ENCODE measurements around the gene TMED8. TPM values are rescaled to one million over a fixed set of nuclear protein-coding genes. Genes with fewer than 3 reads are reported as not detected.
A peak's percentile ranks its signal among the peaks of the same experiment; 100 is the strongest.

TMED8 gene
- total RNA-seq, 1 experiment from 2014 or later, result 42.6 TPM

DNA sequence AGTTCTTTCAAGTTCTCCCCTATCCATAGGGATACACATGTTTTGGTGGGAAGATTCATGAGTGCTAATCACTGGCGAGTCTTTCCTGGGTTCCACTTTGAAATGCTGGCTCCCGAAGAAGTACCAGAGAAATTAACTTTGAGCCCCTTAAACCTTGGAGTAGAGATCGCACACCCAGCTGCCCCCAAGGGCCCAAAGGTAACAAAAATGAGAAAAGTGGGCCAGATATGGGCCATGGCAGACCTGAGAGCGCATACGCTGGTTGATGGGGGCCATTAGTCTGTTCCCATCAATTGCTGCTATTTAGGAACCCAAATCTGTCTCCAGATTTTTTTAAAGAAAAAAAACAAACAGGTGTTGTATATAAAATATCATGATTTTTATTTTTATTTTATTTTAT, 53.9 kb downstream of the TMED8 start:
- CTCF ChIA-PET, result interaction anchor here (0.6 kb wide), 2 partner anchors 229 to 450 kb away, joined by 3 to 4 read pairs; no protein-coding TSS in a partner anchor
- Histone ChIP-seq H3K4me3 (no peak overlapping the region), H3K4me1 (replicated peaks; ENCODE audit: insufficient read depth) (peaks cover 18% of the 10 kb centered on the region), H3K79me2 (ENCODE audit: low read depth) (peaks cover 34% of the 10 kb centered on the region), H3K9me2 (ENCODE audit: insufficient read depth) (no peaks in the 10 kb centered on the region), H3K9me3 (ENCODE audit: insufficient read depth, low read depth) (no peaks in the 10 kb centered on the region), H2AFZ (no peak overlapping the region), H3K4me2 (peak overlapping the region; percentile 89; the same call in 1 of the 2 replicates), H3K27ac (no peak overlapping the region), H3K36me3 (ENCODE audit: low read depth) (no peaks in the 10 kb centered on the region), H3F3A (ENCODE audit: insufficient read depth, low read depth) (no peaks in the 10 kb centered on the region), H4K20me1 (ENCODE audit: insufficient read depth) (peaks cover 13% of the 10 kb centered on the region), H3K27me3 (ENCODE audit: insufficient read depth, low read depth) (no peaks in the 10 kb centered on the region)
- BruUV-seq (replicated peaks), result no TSS peak
- DNase-seq, result no peak
- POLR2A ChIA-PET (ENCODE audit: unreplicated experiment), result interaction anchor here (0.6 kb wide), 1 partner anchor 134 kb away, joined by 3 read pairs; no protein-coding TSS in a partner anchor
- intact Hi-C loops (cut with micrococcal nuclease; ENCODE audit: unreplicated experiment), result loop anchor here (5.0 kb wide), 1 partner anchor 371 kb away; no protein-coding TSS in a partner anchor
- TF ChIP-seq, protein P1, sequence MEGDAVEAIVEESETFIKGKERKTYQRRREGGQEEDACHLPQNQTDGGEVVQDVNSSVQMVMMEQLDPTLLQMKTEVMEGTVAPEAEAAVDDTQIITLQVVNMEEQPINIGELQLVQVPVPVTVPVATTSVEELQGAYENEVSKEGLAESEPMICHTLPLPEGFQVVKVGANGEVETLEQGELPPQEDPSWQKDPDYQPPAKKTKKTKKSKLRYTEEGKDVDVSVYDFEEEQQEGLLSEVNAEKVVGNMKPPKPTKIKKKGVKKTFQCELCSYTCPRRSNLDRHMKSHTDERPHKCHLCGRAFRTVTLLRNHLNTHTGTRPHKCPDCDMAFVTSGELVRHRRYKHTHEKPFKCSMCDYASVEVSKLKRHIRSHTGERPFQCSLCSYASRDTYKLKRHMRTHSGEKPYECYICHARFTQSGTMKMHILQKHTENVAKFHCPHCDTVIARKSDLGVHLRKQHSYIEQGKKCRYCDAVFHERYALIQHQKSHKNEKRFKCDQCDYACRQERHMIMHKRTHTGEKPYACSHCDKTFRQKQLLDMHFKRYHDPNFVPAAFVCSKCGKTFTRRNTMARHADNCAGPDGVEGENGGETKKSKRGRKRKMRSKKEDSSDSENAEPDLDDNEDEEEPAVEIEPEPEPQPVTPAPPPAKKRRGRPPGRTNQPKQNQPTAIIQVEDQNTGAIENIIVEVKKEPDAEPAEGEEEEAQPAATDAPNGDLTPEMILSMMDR (conservative IDR thresholded peaks at IDR 0.05), result no peak
- TF ChIP-seq EZH2 (IDR thresholded peaks at IDR 0.05; ENCODE audit: low read depth), result no peak

DNA sequence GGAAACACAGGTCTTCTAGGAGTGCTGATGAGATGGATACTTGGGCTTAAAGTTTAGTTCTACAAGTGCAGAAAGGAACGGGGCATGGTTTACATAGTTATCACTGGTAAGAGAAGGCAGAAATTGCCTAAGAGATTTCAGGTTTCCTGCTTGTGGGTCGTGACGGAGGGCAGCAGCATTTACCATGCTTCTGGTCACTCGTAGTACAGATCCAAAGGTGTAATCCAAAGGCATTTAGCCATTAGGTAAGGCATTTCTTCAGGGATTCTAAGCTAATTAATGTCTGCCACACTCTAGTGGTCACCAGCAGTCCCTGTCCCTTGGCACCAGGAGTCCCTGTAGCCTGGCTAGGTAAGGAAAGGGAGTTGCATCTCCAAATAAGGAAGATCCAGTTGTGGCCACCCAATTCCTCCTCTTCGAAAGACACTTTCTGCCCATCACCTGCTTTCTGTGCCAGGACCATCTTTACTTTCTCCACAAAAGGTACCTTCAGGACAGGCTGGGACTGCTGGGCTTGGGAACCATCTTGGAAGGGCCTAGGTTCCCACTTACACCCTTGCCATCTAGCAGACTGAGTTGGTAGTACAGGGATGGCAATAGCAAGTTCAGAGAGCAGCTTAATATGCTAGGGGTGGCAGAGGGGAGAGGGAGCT, 54.5 kb downstream of the TMED8 start:
- no TSS peak for BruUV-seq (replicated peaks)
- H3K27ac ChIP-seq, result no peak overlapping the region
- H3F3A ChIP-seq (ENCODE audit: insufficient read depth, low read depth), result no peaks in the 10 kb centered on the region
- peaks cover 18% of the 10 kb centered on the region for H3K4me1 ChIP-seq (replicated peaks; ENCODE audit: insufficient read depth)
- peak overlapping the region; percentile 83 for H3K4me3 ChIP-seq
- H3K9me3 ChIP-seq (ENCODE audit: insufficient read depth, low read depth), result no peaks in the 10 kb centered on the region
- CTCF ChIA-PET, result interaction anchor here (0.6 kb wide), 3 partner anchors 55 to 449 kb away, joined by 3 to 4 read pairs (median 3); partner anchors contain the start of genes SAMD15 and TMED8
- H2AFZ ChIP-seq, result peak overlapping the region; percentile 97
- no peak for DNase-seq
- no peaks in the 10 kb centered on the region for H3K36me3 ChIP-seq (ENCODE audit: low read depth)
- H4K20me1 ChIP-seq (ENCODE audit: insufficient read depth), result peaks cover 19% of the 10 kb centered on the region
- peak overlapping the region; percentile 89 for H3K4me2 ChIP-seq
- POLR2A ChIA-PET (ENCODE audit: unreplicated experiment), result interaction anchor here (0.6 kb wide), 2 partner anchors 34 to 134 kb away, joined by 3 to 6 read pairs; no protein-coding TSS in a partner anchor
- TF ChIP-seq, protein P1 (conservative IDR thresholded peaks at IDR 0.05), result no peak; the same call in 1 of the 2 replicates
- no peak for TF ChIP-seq EZH2 (IDR thresholded peaks at IDR 0.05; ENCODE audit: low read depth)
- H3K9me2 ChIP-seq (ENCODE audit: insufficient read depth), result no peaks in the 10 kb centered on the region
- peaks cover 40% of the 10 kb centered on the region for H3K79me2 ChIP-seq (ENCODE audit: low read depth)
- intact Hi-C loops (cut with micrococcal nuclease; ENCODE audit: unreplicated experiment), result loop anchor here (5.0 kb wide), 1 partner anchor 370 kb away; no protein-coding TSS in a partner anchor
- no peaks in the 10 kb centered on the region for H3K27me3 ChIP-seq (ENCODE audit: insufficient read depth, low read depth)

- Histone ChIP-seq H3K36me3 (ENCODE audit: low read depth) (no peaks in the 10 kb centered on the region), H3K4me1 (replicated peaks; ENCODE audit: insufficient read depth) (peaks cover 18% of the 10 kb centered on the region), H4K20me1 (ENCODE audit: insufficient read depth) (peaks cover 26% of the 10 kb centered on the region), H3K79me2 (ENCODE audit: low read depth) (peaks cover 51% of the 10 kb centered on the region), H3K4me3 (peak within 1 kb of the TSS; percentile 83), H3K27ac (peak within 1 kb of the TSS; percentile 72), H3K9me2 (ENCODE audit: insufficient read depth) (no peaks in the 10 kb centered on the region), H3F3A (ENCODE audit: insufficient read depth, low read depth) (no peaks in the 10 kb centered on the region), H3K27me3 (ENCODE audit: insufficient read depth, low read depth) (no peaks in the 10 kb centered on the region), H2AFZ (peak within 1 kb of the TSS; percentile 97), H3K9me3 (ENCODE audit: insufficient read depth, low read depth) (no peaks in the 10 kb centered on the region), H3K4me2 (peak within 1 kb of the TSS; percentile 89)
- BruUV-seq (replicated peaks), result no TSS peak
- ChIA-PET CTCF (interaction anchor here (0.6 to 0.9 kb wide), 10 partner anchors 17 to 1939 kb away, joined by 3 to 24 read pairs (median 8); no protein-coding TSS in a partner anchor), POLR2A (ENCODE audit: unreplicated experiment) (interaction anchor here (0.6 to 1.3 kb wide), 11 partner anchors 17 to 442 kb away, joined by 3 to 26 read pairs (median 7); partner anchors contain the start of genes SAMD15 and TMED8)
- DNase-seq, result peak; percentile 89 to 100
- no peak for TF ChIP-seq EZH2 (IDR thresholded peaks at IDR 0.05; ENCODE audit: low read depth)
- TF ChIP-seq, protein P1 (conservative IDR thresholded peaks at IDR 0.05), result peak; percentile 76
- intact Hi-C loops (cut with micrococcal nuclease; ENCODE audit: unreplicated experiment), result loop anchor here (1.0 to 5.0 kb wide), 7 partner anchors 18 to 388 kb away; partner anchors contain the start of genes ALKBH1, CIPC, SLIRP and SPTLC2
Measured at GRCh38 chr14:77320238-77320935, 56.5 kb downstream of the TMED8 start, which contains the start of gene POMT2. POMT2 (minus strand) TSS chr14:77320883; CDS start chr14:77320681, 202 bp downstream.

Data from PC-9 (cell line).